GM10248 (cell line): ENCODE measurements around the gene RAB3D.
A peak's percentile ranks its signal among the peaks of the same experiment; 100 is the strongest.

Experiments used
- CTCF ChIA-PET: fragments of 300-600 bp; sonication (Branson Sonifier 250); formaldehyde crosslinking; extraction: SDS; loops from one replicate; lab custom pipeline; 2021; ENCODE audit warnings: antibody characterized with exemption; lab: Yijun Ruan, JAX
- POLR2A ChIA-PET: fragments of 350-650 bp; sonication (Branson Sonifier 250); formaldehyde crosslinking; extraction: SDS; loops from one replicate; lab custom pipeline; 2020; ENCODE audit warnings: antibody characterized with exemption; lab: Yijun Ruan, JAX
- DNase-seq: peaks from one replicate; pipeline ENCODE4 v3.0.0; 2012; ENCODE audit errors: extremely low spot score
- CTCF ChIP-seq: IDR thresholded peaks from 2 replicates; pipeline ENCODE4 v1.5.1; 2012; ENCODE audit warnings: mild to moderate bottlenecking, low read depth; ENCODE audit errors: extremely low read depth, missing control alignments, control extremely low read depth

RAB3D gene

GRCh38 chr19:11375143-11375948 is 35.9 kb upstream of the RAB3D start:
- no peak for TF ChIP-seq CTCF
- ChIA-PET POLR2A (interaction anchor here (0.6 to 1.3 kb wide), 6 partner anchors 8 to 966 kb away, joined by 3 to 6 read pairs (median 4); partner anchors contain the start of genes CCDC159 and TMEM205), CTCF (interaction anchor here (0.8 to 5.4 kb wide), 15 partner anchors 8 to 340 kb away, joined by 3 to 40 read pairs (median 3); partner anchors contain the start of genes EPOR, ODAD3 and PRKCSH)
- peak; percentile 67 for DNase-seq

GRCh38 chr19:11374433-11375142 is 35.1 kb upstream of the RAB3D start, which contains the start of gene SWSAP1:
TSS of gene SWSAP1 (plus strand) at chr19:11374666. CDS start at chr19:11374681, 15 bp downstream.
- ChIA-PET CTCF (interaction anchor here (0.8 to 5.4 kb wide), 15 partner anchors 9 to 339 kb away, joined by 3 to 40 read pairs (median 3); partner anchors contain the start of genes EPOR, ODAD3 and PRKCSH), POLR2A (interaction anchor here (0.6 to 1.3 kb wide), 6 partner anchors 9 to 966 kb away, joined by 3 to 6 read pairs (median 4); partner anchors contain the start of genes CCDC159 and TMEM205)
- DNase-seq, result peak; percentile 98
- no peak for TF ChIP-seq CTCF

DNA sequence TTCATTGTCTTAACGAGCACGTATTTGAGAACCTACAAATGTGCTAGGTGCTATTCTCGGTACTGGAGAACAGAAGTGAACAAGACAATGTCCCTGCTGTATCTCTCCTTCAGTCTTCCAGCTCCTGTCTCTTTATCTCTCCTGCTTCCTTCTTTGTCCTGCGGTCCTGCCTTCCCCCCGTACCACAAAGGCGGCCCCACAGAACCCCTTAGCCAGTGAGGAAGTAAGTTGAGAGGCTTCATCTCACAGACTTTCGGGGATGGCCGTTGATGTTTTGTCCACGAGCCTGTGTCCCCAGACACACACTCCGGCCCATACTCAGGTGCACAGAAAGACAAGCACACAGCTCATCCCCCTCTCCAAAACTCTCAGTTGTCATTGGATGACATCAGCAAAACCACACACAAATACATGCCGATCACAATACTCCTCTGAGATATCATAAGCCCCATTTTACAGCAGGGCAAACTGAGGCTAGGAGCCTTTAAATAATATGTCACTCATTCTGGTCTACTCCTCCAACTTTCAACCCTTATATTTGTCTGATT is 34.5 kb upstream of the RAB3D start:
- no peak for TF ChIP-seq CTCF
- ChIA-PET CTCF (interaction anchor here (1.1 to 5.4 kb wide), 7 partner anchors 10 to 338 kb away, joined by 3 to 40 read pairs (median 6); partner anchors contain the start of genes EPOR, ODAD3 and PRKCSH), POLR2A (no interaction called here)
- DNase-seq, result no peak

GRCh38 chr19:11373166-11373884 is 33.9 kb upstream of the RAB3D start:
- no peak for DNase-seq
- CTCF ChIA-PET, result interaction anchor here (1.1 to 5.4 kb wide), 4 partner anchors 8 to 109 kb away, joined by 3 to 40 read pairs (median 9); partner anchors contain the start of gene EPOR
- no peak for TF ChIP-seq CTCF
- POLR2A ChIA-PET, result no interaction called here

DNA sequence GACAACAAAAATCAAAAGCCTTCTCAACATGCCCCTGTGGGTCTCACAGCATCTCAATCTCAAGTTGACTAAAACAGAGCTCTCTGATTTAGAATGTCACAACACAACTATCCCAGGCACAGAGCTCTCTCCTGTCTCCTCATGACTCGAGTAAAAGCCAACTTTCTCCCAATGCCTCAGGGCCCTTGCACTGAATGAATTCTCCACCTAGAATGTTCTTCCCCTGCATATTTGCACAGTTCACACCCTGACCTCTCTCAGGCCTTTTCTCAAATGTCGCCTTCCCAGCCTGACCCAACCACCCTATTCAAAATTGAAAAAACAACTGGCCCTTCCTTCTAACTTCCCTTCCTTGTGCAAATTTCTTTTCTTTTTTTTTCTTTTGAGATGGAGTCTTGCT is 31.3 kb upstream of the RAB3D start:
- CTCF ChIA-PET, result interaction anchor here (1.3 to 2.3 kb wide), 2 partner anchors 13 to 112 kb away, joined by 3 to 6 read pairs; no protein-coding TSS in a partner anchor
- POLR2A ChIA-PET, result no interaction called here

More for the DNA sequence above, 31.3 kb upstream of the RAB3D start:
- no peak for DNase-seq
- TF ChIP-seq CTCF, result no peak
